Tibial nerve (tissue), 4 donors: ENCODE measurements around the gene PIK3R1. TPM values are rescaled to one million over a fixed set of nuclear protein-coding genes. Genes with fewer than 3 reads are reported as not detected.

Experiments
- DNase-seq, 2 donors: peaks; one replicate each; pipeline ENCODE4 v3.0.0-alpha.2; 2019; ENCODE audit warnings: low spot score in 2 of 2
- H3K27ac ChIP-seq, 4 donors: fragments of 200-600 bp; sonication (generic) in 3 of 4; one replicate each; pipeline ENCODE4 v1.5.1; 2017 to 2019; ENCODE audit warnings: mild to moderate bottlenecking in 1 of 4
- H3K27me3 ChIP-seq, 2 donors: fragments of 200-600 bp; sonication (generic) in 1 of 2; one replicate each; pipeline versions ENCODE4 v1.5.1 to v1.6.0; 2017 to 2019
- H3K36me3 ChIP-seq, 3 donors: fragments of 200-600 bp; sonication (generic); one replicate each; pipeline ENCODE4 v1.5.1; 2018 to 2019
- H3K4me1 ChIP-seq, 4 donors: fragments of 200-600 bp; sonication (generic) in 3 of 4; one replicate each; pipeline ENCODE4 v1.5.1; 2017 to 2019
- H3K4me3 ChIP-seq, 4 donors: fragments of 200-600 bp; sonication (generic) in 3 of 4; one replicate each; pipeline ENCODE4 v1.5.1; 2017 to 2019; ENCODE audit warnings: mild to moderate bottlenecking in 1 of 4, moderate library complexity in 1 of 4
- H3K9me3 ChIP-seq, 4 donors: fragments of 200-600 bp; sonication (generic) in 3 of 4; one replicate each; pipeline ENCODE4 v1.5.1; 2017 to 2019
- EP300 ChIP-seq, 2 donors: sonication (generic); formaldehyde crosslinking; IDR thresholded peaks; one replicate each; pipeline ENCODE4 v1.6.1; 2017; ENCODE audit warnings: antibody characterized with exemption in 2 of 2, mild to moderate bottlenecking in 1 of 2
- POLR2A ChIP-seq, 2 donors: fragments of 450-650 bp; IDR thresholded peaks; one replicate each; pipeline ENCODE4 v1.6.1; 2017; ENCODE audit warnings: antibody characterized with exemption in 2 of 2, mild to moderate bottlenecking in 2 of 2, moderate library complexity in 2 of 2
- WGBS, 2 donors: methylation state at CpG; one replicate each; pipeline ENCODE4 v1.1.5; 2018; 5-methylcytosine and 5-hydroxymethylcytosine counted together
- total RNA-seq, 4 donors: library from RNA; depleted of rRNA; stranded (reverse); fragments of >200 nt; gene quantifications; one replicate each; pipeline ENCODE4 v1.1.0, GENCODE V29; 2016
- TF ChIP-seq, protein P1 (sequence below), 5 experiments: fragments of 200-600 bp in 3 of 5; fragments of 450-650 bp in 2 of 5; sonication (generic) in 3 of 5; IDR thresholded peaks; one replicate each; pipeline ENCODE4 v1.5.1; 2016 to 2019; ENCODE audit warnings: antibody characterized with exemption in 5 of 5, mild to moderate bottlenecking in 3 of 5, moderate library complexity in 2 of 5

PIK3R1 gene
- total RNA-seq, 4 donors from 2014 or later: 166 to 621 (median 433) TPM

GRCh38 chr5:68336200-68336599, 120.6 kb downstream of the PIK3R1 start:
- Histone ChIP-seq H3K36me3 (no peaks in the 10 kb centered on the region), H3K27me3 (no peaks in the 10 kb centered on the region), H3K9me3 (peaks cover 0 to 5% (median 0%) of the 10 kb centered on the region in 4 donors), H3K4me1 (peaks cover 0 to 12% (median 0%) of the 10 kb centered on the region in 4 donors), H3K4me3 (no peak overlapping the region), H3K27ac (no peak overlapping the region)
- TF ChIP-seq, protein P1, sequence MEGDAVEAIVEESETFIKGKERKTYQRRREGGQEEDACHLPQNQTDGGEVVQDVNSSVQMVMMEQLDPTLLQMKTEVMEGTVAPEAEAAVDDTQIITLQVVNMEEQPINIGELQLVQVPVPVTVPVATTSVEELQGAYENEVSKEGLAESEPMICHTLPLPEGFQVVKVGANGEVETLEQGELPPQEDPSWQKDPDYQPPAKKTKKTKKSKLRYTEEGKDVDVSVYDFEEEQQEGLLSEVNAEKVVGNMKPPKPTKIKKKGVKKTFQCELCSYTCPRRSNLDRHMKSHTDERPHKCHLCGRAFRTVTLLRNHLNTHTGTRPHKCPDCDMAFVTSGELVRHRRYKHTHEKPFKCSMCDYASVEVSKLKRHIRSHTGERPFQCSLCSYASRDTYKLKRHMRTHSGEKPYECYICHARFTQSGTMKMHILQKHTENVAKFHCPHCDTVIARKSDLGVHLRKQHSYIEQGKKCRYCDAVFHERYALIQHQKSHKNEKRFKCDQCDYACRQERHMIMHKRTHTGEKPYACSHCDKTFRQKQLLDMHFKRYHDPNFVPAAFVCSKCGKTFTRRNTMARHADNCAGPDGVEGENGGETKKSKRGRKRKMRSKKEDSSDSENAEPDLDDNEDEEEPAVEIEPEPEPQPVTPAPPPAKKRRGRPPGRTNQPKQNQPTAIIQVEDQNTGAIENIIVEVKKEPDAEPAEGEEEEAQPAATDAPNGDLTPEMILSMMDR (IDR thresholded peaks at IDR 0.05): no peak
- TF ChIP-seq POLR2A (IDR thresholded peaks at IDR 0.05) (no peak), EP300 (IDR thresholded peaks at IDR 0.05) (no peak)
- DNase-seq: no peak

GRCh38 chr5:68337235-68337634, 121.7 kb downstream of the PIK3R1 start:
- Histone ChIP-seq H3K4me1 (peaks cover 0 to 12% (median 0%) of the 10 kb centered on the region in 4 donors), H3K9me3 (peaks cover 0 to 5% (median 0%) of the 10 kb centered on the region in 4 donors), H3K27me3 (no peaks in the 10 kb centered on the region), H3K27ac (peak overlapping the region in 1 of 4 donors; percentile 61), H3K36me3 (no peaks in the 10 kb centered on the region), H3K4me3 (no peak overlapping the region)
- WGBS, 2 donors: 76 to 80% methylated on average over 4 of the region's 4 CpGs
- TF ChIP-seq, protein P1 (IDR thresholded peaks at IDR 0.05): no peak
- no peak for TF ChIP-seq POLR2A (IDR thresholded peaks at IDR 0.05)
- no peak for TF ChIP-seq EP300 (IDR thresholded peaks at IDR 0.05)
- no peak for DNase-seq

DNA sequence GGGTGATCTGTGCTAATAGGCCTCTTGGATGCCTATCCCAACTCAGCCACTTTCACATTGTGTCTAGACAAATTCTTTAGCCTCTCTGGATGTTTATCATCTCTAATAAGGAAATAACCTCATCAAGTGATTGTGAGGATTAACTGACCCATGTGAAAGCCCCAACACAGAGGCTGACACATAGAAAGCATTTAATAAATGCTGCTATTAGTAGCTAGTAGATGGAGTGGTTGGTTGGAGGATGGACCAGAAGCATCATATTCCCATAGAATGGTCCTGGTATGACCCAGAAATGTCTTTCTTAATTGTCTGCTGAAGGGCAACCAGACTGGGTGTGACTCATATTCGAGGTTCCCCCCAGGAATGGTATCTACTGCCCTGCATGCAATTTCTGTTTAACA, 124.4 kb downstream of the PIK3R1 start:
- H3K27me3 ChIP-seq: no peaks in the 10 kb centered on the region
- H3K4me1 ChIP-seq: peaks cover 0 to 26% (median 3%) of the 10 kb centered on the region in 4 donors
- TF ChIP-seq, protein P1 (IDR thresholded peaks at IDR 0.05): no peak
- TF ChIP-seq POLR2A (IDR thresholded peaks at IDR 0.05) (no peak), EP300 (IDR thresholded peaks at IDR 0.05) (no peak)
- H3K9me3 ChIP-seq: no peaks in the 10 kb centered on the region
- no peaks in the 10 kb centered on the region for H3K36me3 ChIP-seq
- 64 to 67% methylated on average over 1 of the region's 1 CpG for WGBS, 2 donors
- no peak overlapping the region for H3K27ac ChIP-seq
- no peak for DNase-seq
- no peak overlapping the region for H3K4me3 ChIP-seq

- Histone ChIP-seq H3K27ac (no peak overlapping the region), H3K4me3 (no peak overlapping the region), H3K4me1 (peaks cover 0 to 26% (median 4%) of the 10 kb centered on the region in 4 donors), H3K9me3 (no peaks in the 10 kb centered on the region), H3K27me3 (no peaks in the 10 kb centered on the region), H3K36me3 (no peaks in the 10 kb centered on the region)
- 87 to 89% methylated on average over 3 of the region's 3 CpGs for WGBS, 2 donors
- TF ChIP-seq, protein P1 (IDR thresholded peaks at IDR 0.05): no peak
- no peak for TF ChIP-seq EP300 (IDR thresholded peaks at IDR 0.05)
- no peak for DNase-seq
These were observed 125.5 kb downstream of the PIK3R1 start for GRCh38 chr5:68341006-68341405.

DNA sequence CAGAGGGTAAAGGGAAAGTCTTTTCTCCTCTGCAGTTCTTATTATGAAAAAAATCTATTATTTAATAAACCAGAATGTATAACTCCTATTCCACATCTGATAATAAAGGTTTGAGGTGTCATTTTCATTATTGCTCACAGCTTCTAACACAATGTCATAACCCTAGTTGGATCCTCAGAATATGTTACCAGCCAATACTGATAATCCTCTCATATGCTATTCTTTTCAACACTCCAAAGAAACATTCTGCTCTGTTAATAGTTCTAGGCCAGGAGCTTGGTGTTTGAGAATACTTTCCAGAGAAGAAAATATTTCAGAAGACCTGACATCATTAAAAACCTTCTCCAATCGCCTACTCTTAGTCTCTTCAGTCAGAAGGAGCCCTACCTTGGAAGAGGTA, 127.1 kb downstream of the PIK3R1 start:
- H3K4me3 ChIP-seq: no peak overlapping the region
- WGBS, 2 donors: 95 to 100% methylated on average over 1 of the region's 1 CpG
- no peak for DNase-seq
- TF ChIP-seq EP300 (IDR thresholded peaks at IDR 0.05) (no peak), POLR2A (IDR thresholded peaks at IDR 0.05) (no peak)
- TF ChIP-seq, protein P1 (IDR thresholded peaks at IDR 0.05): no peak
- no peaks in the 10 kb centered on the region for H3K9me3 ChIP-seq
- peak overlapping the region in 1 of 4 donors; percentile 23 for H3K27ac ChIP-seq
- H3K27me3 ChIP-seq: no peaks in the 10 kb centered on the region
- no peaks in the 10 kb centered on the region for H3K36me3 ChIP-seq
- peaks cover 0 to 18% (median 4%) of the 10 kb centered on the region in 4 donors for H3K4me1 ChIP-seq
